ENCODE measurements around the gene PNP.

PNP gene

GRCh38 chr14:20507537-20507936, 38.3 kb downstream of the PNP start (continued):
- TF ChIP-seq ZNF518A (tag by site-specific recombination; conservative IDR thresholded peaks at IDR 0.05; ENCODE audit: low read depth) (peak; percentile 75), ZBTB8A (tag by site-specific recombination; IDR thresholded peaks at IDR 0.05) (0 out of 2 replicates have a peak, but pooled peaks have one; percentile 32), ZNF394 (tag by site-specific recombination; IDR thresholded peaks at IDR 0.05; ENCODE audit: borderline replicate concordance) (peak; percentile 82; the same call in 1 of the 2 replicates), ZNF426 (tag by site-specific recombination; IDR thresholded peaks at IDR 0.05) (peak; percentile 57)

GRCh38 chr14:20508367-20508766, 39.2 kb downstream of the PNP start:
- H3K27ac ChIP-seq (ENCODE audit: extremely low read depth, low read depth, low read length): no peak overlapping the region
- no peak for TF ChIP-seq PBX3 (CRISPR knock-in tag; IDR thresholded peaks at IDR 0.05)
- no peak for TF ChIP-seq ZNF768 (tag by site-specific recombination; IDR thresholded peaks at IDR 0.05)
- TF ChIP-seq ZNF341 (tag by site-specific recombination; IDR thresholded peaks at IDR 0.05; ENCODE audit: low read depth): no peak
- no peak for TF ChIP-seq GLIS1 (tag by site-specific recombination; IDR thresholded peaks at IDR 0.05)
- no peaks in the 10 kb centered on the region for H3K9me3 ChIP-seq (ENCODE audit: control insufficient read depth, insufficient read depth, low read depth, low read length)
- POLR2A ChIA-PET: no interaction called here
- CTCF ChIA-PET: interaction anchor here (1.0 kb wide), 1 partner anchor 91 kb away, joined by 3 read pairs; no protein-coding TSS in a partner anchor
- H3K4me3 ChIP-seq (ENCODE audit: low read depth, low read length): no peak overlapping the region
- H3K36me3 ChIP-seq (ENCODE audit: control insufficient read depth in 2 of 2, insufficient read depth in 1 of 2, low read length in 2 of 2): no peaks in the 10 kb centered on the region
- no peaks in the 10 kb centered on the region for H3K4me1 ChIP-seq (ENCODE audit: control insufficient read depth, insufficient read depth, low read length)

- Histone ChIP-seq H3K9me3 (ENCODE audit: control insufficient read depth, insufficient read depth, low read depth, low read length) (no peaks in the 10 kb centered on the region), H3K36me3 (ENCODE audit: control insufficient read depth in 2 of 2, insufficient read depth in 1 of 2, low read length in 2 of 2) (no peaks in the 10 kb centered on the region), H3K4me3 (ENCODE audit: low read depth, low read length) (no peak overlapping the region), H3K4me1 (ENCODE audit: control insufficient read depth, insufficient read depth, low read length) (no peaks in the 10 kb centered on the region), H3K27ac (ENCODE audit: extremely low read depth, low read depth, low read length) (no peak overlapping the region)
- TF ChIP-seq GLI2 (tag by site-specific recombination; IDR thresholded peaks at IDR 0.05; ENCODE audit: borderline replicate concordance, low read depth) (no peak), HOXC10 (CRISPR knock-in tag; IDR thresholded peaks at IDR 0.05) (no peak), ZBTB10 (tag by site-specific recombination; IDR thresholded peaks at IDR 0.05) (no peak)
- ChIA-PET POLR2A (no interaction called here), CTCF (interaction anchor here (2.5 kb wide), 1 partner anchor 19 kb away, joined by 8 read pairs; no protein-coding TSS in a partner anchor)
These were observed 43.1 kb downstream of the PNP start for GRCh38 chr14:20512177-20512905.

Data from HEK293 (cell line).